Measurements from ENCODE around the gene CTDP1. TPM values are rescaled to one million over a fixed set of nuclear protein-coding genes. Genes with fewer than 3 reads are reported as not detected.

The CTDP1 gene
- total RNA-seq, 1 donor from 2014 or later = 23.1 TPM

DNA sequence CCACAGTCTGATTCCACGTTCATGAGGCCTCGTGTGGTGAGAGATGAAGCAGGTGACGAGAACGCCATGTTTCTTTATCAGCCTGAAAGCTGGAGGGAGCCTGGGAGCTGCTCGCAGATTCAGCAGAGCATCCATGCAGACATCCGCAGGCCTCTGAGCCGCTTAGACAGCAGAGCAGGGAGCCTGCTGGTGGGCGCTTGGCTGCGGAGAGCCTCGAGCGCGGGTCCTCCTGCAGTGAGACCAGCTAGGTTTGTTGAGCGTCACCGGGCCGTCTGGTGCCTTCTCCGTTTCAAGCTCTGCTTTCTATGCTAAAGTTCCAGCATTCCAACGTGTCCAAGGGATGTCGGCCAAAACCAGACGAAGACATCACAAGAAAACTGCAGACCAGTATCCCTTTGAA is 27.6 kb downstream of the CTDP1 start:
- Mint-ChIP-seq H3K9me3 (ENCODE audit: unreplicated experiment) (no peaks in the 10 kb centered on the region), H3K27me3 (ENCODE audit: unreplicated experiment) (no peaks in the 10 kb centered on the region), H3K4me3 (ENCODE audit: unreplicated experiment) (no peak overlapping the region), H3K36me3 (ENCODE audit: unreplicated experiment) (peaks cover 30% of the 10 kb centered on the region), H3K4me1 (ENCODE audit: unreplicated experiment) (no peaks in the 10 kb centered on the region), H3K27ac (ENCODE audit: unreplicated experiment) (no peak overlapping the region)
- TF ChIP-seq, protein P1, sequence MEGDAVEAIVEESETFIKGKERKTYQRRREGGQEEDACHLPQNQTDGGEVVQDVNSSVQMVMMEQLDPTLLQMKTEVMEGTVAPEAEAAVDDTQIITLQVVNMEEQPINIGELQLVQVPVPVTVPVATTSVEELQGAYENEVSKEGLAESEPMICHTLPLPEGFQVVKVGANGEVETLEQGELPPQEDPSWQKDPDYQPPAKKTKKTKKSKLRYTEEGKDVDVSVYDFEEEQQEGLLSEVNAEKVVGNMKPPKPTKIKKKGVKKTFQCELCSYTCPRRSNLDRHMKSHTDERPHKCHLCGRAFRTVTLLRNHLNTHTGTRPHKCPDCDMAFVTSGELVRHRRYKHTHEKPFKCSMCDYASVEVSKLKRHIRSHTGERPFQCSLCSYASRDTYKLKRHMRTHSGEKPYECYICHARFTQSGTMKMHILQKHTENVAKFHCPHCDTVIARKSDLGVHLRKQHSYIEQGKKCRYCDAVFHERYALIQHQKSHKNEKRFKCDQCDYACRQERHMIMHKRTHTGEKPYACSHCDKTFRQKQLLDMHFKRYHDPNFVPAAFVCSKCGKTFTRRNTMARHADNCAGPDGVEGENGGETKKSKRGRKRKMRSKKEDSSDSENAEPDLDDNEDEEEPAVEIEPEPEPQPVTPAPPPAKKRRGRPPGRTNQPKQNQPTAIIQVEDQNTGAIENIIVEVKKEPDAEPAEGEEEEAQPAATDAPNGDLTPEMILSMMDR (IDR thresholded peaks at IDR 0.05) = no peak
- DNase-seq (ENCODE audit: extremely low spot score, unreplicated experiment) = no peak

DNA sequence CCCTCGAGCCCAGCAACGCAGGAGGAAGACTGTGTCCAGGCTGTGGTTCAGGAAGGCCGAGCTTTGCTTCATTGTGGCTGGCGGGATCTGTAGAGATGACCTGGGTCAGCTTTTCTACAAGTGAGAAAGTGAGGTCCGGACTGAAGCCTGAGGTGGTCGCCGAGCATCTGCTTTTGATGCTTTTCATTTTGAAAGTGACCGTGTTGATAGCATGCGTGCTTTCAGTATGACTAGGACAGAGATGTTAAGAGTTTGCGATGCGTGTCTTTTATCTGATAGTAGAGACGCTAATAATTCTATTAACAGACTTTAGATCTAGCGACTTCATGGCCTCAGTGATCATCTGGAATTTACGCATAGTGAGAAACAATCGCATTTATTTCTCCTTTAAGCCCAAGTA is 28.1 kb downstream of the CTDP1 start:
- Mint-ChIP-seq H3K9me3 (ENCODE audit: unreplicated experiment) (no peaks in the 10 kb centered on the region), H3K4me3 (ENCODE audit: unreplicated experiment) (no peak overlapping the region), H3K27me3 (ENCODE audit: unreplicated experiment) (no peaks in the 10 kb centered on the region), H3K4me1 (ENCODE audit: unreplicated experiment) (no peaks in the 10 kb centered on the region), H3K36me3 (ENCODE audit: unreplicated experiment) (peaks cover 31% of the 10 kb centered on the region), H3K27ac (ENCODE audit: unreplicated experiment) (no peak overlapping the region)
- no peak for DNase-seq (ENCODE audit: extremely low spot score, unreplicated experiment)
- TF ChIP-seq, protein P1 (IDR thresholded peaks at IDR 0.05) = no peak

DNA sequence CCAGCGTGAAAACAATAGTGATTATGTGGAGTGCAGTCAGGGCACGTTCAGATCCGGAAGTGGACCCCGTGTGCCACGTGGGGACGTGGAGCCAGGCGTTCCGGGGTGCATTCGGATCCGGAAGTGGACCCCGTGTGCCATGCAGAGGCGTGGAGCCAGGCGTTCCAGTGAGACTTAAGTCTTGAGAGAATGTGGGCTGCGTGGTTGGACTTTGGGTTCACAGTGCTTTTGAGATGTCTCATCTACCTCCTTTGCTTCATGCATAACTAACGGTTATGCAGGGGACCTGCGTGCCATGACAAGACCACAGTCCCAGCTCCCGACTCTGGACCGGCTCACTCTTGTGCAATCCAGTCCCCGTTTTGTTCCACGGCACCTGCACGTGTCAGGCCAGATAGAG is 28.8 kb downstream of the CTDP1 start:
- Mint-ChIP-seq H3K27me3 (ENCODE audit: unreplicated experiment) (no peaks in the 10 kb centered on the region), H3K27ac (ENCODE audit: unreplicated experiment) (no peak overlapping the region), H3K36me3 (ENCODE audit: unreplicated experiment) (peaks cover 34% of the 10 kb centered on the region), H3K9me3 (ENCODE audit: unreplicated experiment) (no peaks in the 10 kb centered on the region), H3K4me3 (ENCODE audit: unreplicated experiment) (no peak overlapping the region), H3K4me1 (ENCODE audit: unreplicated experiment) (no peaks in the 10 kb centered on the region)
- no peak for DNase-seq (ENCODE audit: extremely low spot score, unreplicated experiment)
- TF ChIP-seq, protein P1 (IDR thresholded peaks at IDR 0.05) = no peak

DNA sequence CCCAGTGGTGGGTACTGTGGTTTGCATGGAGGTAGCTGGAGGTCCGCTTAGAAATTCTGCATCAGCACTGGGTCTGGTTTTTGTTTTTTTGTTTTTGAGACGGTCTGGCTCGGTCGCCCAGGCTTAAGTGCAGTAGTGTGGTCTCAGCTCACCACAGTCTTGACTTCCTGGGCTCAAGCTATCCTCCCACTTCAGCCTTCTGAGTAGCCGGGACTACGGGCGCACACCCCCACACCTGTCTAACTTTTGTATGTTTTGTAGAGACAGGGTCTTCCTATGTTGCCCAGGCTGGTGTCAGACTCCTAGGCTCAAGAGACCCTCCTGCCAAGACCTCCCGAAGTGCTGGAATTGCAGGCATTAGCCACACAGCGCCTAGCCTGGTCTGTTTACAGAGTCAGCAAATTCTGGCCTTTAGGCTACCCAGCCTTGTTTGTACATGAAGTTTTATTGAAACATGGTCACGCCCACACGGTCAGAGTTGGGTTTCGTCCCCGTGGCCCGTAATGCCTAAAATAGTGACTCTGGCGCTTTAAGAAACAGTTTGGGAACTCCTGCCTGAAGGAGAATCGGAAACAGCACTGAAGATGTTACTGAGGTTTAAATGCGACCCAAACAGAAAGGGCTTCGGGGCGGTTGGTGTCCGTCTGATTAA is 32.7 kb downstream of the CTDP1 start:
- Mint-ChIP-seq H3K27ac (ENCODE audit: unreplicated experiment) (no peak overlapping the region), H3K9me3 (ENCODE audit: unreplicated experiment) (no peaks in the 10 kb centered on the region), H3K4me1 (ENCODE audit: unreplicated experiment) (no peaks in the 10 kb centered on the region), H3K36me3 (ENCODE audit: unreplicated experiment) (peaks cover 26% of the 10 kb centered on the region), H3K4me3 (ENCODE audit: unreplicated experiment) (no peak overlapping the region), H3K27me3 (ENCODE audit: unreplicated experiment) (no peaks in the 10 kb centered on the region)
- no peak for DNase-seq (ENCODE audit: extremely low spot score, unreplicated experiment)
- TF ChIP-seq, protein P1 (IDR thresholded peaks at IDR 0.05) = no peak

DNA sequence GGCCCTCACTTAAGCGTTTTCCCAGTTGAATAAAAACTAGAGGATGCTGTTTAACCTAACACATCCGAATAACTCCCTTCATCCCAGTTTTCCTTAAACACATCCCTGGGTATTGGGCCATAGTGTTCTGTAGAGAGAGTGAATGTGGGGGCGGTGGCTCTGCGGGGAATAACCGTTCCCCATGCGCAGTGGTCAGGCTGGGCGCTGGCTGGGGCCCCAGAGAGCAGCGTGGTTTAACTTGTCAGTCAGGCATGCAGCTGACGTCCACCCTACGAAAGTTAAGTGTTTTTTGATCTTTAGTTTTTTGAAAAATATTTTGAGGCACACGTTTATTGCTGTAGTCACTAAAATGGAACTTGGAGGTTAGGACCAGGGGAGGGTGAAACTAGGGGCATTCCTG is 33.7 kb downstream of the CTDP1 start:
- no peak for DNase-seq (ENCODE audit: extremely low spot score, unreplicated experiment)
- Mint-ChIP-seq H3K36me3 (ENCODE audit: unreplicated experiment) (peaks cover 24% of the 10 kb centered on the region), H3K9me3 (ENCODE audit: unreplicated experiment) (no peaks in the 10 kb centered on the region), H3K4me3 (ENCODE audit: unreplicated experiment) (no peak overlapping the region), H3K27ac (ENCODE audit: unreplicated experiment) (no peak overlapping the region), H3K27me3 (ENCODE audit: unreplicated experiment) (no peaks in the 10 kb centered on the region), H3K4me1 (ENCODE audit: unreplicated experiment) (no peaks in the 10 kb centered on the region)
- TF ChIP-seq, protein P1 (IDR thresholded peaks at IDR 0.05) = no peak

All from osteocyte (in vitro differentiated cells).